Duodenal mucosa (tissue), 2 donors: ENCODE results near the gene CLIC4.
"Not testable (repeated sequence)": the region's sequence is repeated elsewhere in the genome, so short reads cannot be mapped to it uniquely, and the experiment has no call there.

Source experiments
- H3K27ac ChIP-seq: one replicate; pipeline ENCODE4 v1.7.0; 2013; ENCODE audit warnings: low read depth, low read length
- H3K27me3 ChIP-seq, 2 donors: one replicate each; pipeline ENCODE4 v1.7.0; 2013; ENCODE audit warnings: low read length in 2 of 2, control low read depth in 1 of 2; ENCODE audit not compliant: insufficient read depth in 2 of 2, control insufficient read depth in 1 of 2
- H3K36me3 ChIP-seq, 2 donors: one replicate each; pipeline ENCODE4 v1.7.0; 2013; ENCODE audit warnings: low read length in 2 of 2, control low read depth in 1 of 2; ENCODE audit not compliant: insufficient read depth in 2 of 2, control insufficient read depth in 1 of 2
- H3K4me1 ChIP-seq, 2 donors: one replicate each; pipeline ENCODE4 v1.7.0; 2013; ENCODE audit warnings: low read length in 2 of 2, control low read depth in 1 of 2; ENCODE audit not compliant: insufficient read depth in 2 of 2, control insufficient read depth in 1 of 2
- H3K4me3 ChIP-seq, 2 donors: one replicate each; pipeline ENCODE4 v1.7.0; 2013; ENCODE audit warnings: low read length in 2 of 2, low read depth in 1 of 2
- H3K9ac ChIP-seq, 2 donors: one replicate each; pipeline ENCODE4 v1.7.0; 2013; ENCODE audit warnings: low read length in 2 of 2, low read depth in 1 of 2
- H3K9me3 ChIP-seq, 2 donors: one replicate each; pipeline ENCODE4 v1.7.0; 2013; ENCODE audit warnings: low read length in 2 of 2, control low read depth in 1 of 2; ENCODE audit not compliant: control insufficient read depth in 1 of 2

CLIC4 gene

DNA sequence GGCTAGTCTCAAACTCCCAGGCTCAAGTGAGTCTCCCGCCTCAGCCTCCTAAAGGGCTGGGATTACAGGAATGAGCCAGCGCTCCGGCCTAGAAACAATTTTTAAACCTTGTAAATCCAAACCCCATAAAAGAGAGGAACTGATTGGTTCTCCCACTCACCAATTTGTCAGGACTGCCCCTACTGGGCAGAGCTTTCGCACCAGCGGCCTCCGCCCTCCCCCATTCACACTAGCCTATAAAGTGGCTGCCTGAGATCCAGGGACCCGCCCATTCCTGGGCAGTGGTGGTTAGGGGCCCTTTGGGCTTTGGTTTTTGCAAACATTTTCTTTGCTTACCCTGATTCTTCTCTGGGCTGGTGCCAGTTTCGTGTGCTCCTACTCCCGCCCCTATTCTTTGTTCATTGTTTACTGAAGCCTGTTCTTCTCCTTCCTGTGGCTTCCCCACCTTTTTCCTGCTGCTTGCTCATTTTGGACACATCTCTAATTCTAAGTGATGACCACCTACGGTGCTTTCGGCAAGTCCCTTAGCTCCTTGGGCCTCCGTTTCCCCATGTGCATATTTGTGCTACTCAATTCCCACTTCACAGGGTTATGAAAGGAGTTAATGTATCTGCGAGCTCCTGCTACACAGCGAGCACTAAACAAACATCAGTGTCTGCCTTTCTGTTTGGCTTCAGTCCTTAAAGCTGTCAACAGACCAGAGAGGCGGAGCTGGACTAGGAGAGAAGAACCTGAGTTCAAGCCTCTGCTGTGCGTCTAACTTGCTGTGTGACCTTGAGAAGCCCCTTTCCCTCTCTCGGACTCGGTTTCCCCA is 39.8 kb upstream of the CLIC4 start:
- H3K9ac ChIP-seq: peak overlapping the region; percentile 25 to 29
- H3K27ac ChIP-seq: no peak overlapping the region

GRCh38 chr1:24706074-24706389 is 39.2 kb upstream of the CLIC4 start:
- not testable (repeated sequence) for H3K9me3 ChIP-seq, H3K36me3 ChIP-seq, H3K27me3 ChIP-seq, H3K4me1 ChIP-seq, H3K27ac ChIP-seq
- peak overlapping the region; percentile 72 to 73 for H3K4me3 ChIP-seq
- H3K9ac ChIP-seq: peak overlapping the region in 1 of 2 donors; percentile 29

More for the DNA sequence above, 39.8 kb upstream of the CLIC4 start:
- Histone ChIP-seq H3K4me3 (peak overlapping the region; percentile 72 to 73), H3K4me1 (peaks cover 3 to 6% of the 10 kb centered on the region in 2 donors), H3K9me3 (no peaks in the 10 kb centered on the region), H3K27me3 (no peaks in the 10 kb centered on the region), H3K36me3 (no peaks in the 10 kb centered on the region)

DNA sequence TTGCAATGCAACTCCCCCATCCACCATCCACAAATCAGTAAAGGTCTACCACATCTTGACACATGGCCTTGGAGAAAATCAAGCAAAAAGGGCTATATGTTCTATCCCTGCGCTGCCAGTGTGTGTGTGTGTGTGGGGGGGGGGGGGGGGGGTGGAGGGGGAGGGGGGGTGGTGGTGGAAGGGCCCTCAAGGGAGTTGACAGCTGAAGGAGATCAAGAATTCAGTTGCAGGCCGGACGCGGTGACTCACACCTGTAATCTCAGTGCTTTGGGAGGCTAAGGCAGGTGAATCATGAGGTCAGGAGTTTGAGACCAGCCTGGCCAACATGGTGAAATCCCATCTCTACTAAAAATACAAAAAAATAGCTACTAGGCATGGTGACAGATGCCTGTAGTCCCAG is 37.6 kb upstream of the CLIC4 start:
- Histone ChIP-seq H3K27ac (no peak overlapping the region), H3K4me3 (no peak overlapping the region), H3K4me1 (peaks cover 3 to 6% of the 10 kb centered on the region in 2 donors), H3K36me3 (no peaks in the 10 kb centered on the region), H3K9ac (no peak overlapping the region), H3K27me3 (no peaks in the 10 kb centered on the region), H3K9me3 (no peaks in the 10 kb centered on the region)

DNA sequence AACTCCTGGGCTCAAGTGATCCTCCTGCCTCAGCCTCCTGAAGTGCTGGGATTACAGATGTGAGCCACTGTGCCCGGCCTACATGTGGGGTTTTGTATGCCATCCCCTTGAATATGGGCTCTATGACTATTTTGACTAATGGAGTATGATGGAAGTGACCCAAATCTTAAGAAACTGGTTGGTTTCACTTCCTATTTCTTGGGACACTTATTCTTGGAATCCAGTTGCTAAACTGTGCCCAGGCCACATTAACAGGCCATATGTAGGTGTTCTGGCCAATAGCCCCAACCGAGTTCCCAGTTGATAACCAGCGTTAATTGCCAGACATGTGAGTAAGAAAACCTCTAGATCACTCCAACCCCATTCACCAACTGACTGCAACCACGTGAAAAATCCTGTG is 36.3 kb upstream of the CLIC4 start:
- no peaks in the 10 kb centered on the region for H3K9me3 ChIP-seq
- H3K27me3 ChIP-seq: no peaks in the 10 kb centered on the region
- H3K9ac ChIP-seq: no peak overlapping the region
- H3K36me3 ChIP-seq: no peaks in the 10 kb centered on the region
- H3K4me1 ChIP-seq: peaks cover 3 to 6% of the 10 kb centered on the region in 2 donors
- no peak overlapping the region for H3K4me3 ChIP-seq
- H3K27ac ChIP-seq: no peak overlapping the region

- no peaks in the 10 kb centered on the region for H3K9me3 ChIP-seq
- no peak overlapping the region for H3K9ac ChIP-seq
- no peaks in the 10 kb centered on the region for H3K27me3 ChIP-seq
- no peaks in the 10 kb centered on the region for H3K36me3 ChIP-seq
- H3K4me3 ChIP-seq: no peak overlapping the region
- H3K27ac ChIP-seq: no peak overlapping the region
- H3K4me1 ChIP-seq: peaks cover 3 to 6% of the 10 kb centered on the region in 2 donors
Observed at GRCh38 chr1:24709791-24710441, 35.3 kb upstream of the CLIC4 start.

DNA sequence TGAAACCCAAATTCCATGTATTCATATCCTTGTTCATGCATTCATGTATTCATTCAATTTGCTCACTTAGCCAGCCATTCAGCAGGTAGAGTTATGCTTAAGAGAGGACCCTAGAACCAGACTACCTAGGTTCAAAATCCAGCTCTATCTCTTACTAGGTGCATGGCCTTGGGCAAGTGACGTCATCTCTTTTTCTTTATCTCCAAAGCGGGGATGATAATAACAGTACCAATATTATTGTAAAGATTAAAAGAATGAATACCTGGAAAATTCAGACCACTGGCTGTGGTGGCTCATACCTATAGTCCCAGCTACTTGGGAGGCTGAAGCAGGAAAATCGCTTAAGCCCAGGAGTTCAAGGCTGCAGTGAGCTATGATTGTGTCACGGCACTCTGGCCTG is 33.9 kb upstream of the CLIC4 start:
- Histone ChIP-seq H3K4me1 (no peaks in the 10 kb centered on the region), H3K27me3 (no peaks in the 10 kb centered on the region), H3K9me3 (no peaks in the 10 kb centered on the region), H3K4me3 (no peak overlapping the region), H3K36me3 (no peaks in the 10 kb centered on the region), H3K9ac (no peak overlapping the region), H3K27ac (no peak overlapping the region)

DNA sequence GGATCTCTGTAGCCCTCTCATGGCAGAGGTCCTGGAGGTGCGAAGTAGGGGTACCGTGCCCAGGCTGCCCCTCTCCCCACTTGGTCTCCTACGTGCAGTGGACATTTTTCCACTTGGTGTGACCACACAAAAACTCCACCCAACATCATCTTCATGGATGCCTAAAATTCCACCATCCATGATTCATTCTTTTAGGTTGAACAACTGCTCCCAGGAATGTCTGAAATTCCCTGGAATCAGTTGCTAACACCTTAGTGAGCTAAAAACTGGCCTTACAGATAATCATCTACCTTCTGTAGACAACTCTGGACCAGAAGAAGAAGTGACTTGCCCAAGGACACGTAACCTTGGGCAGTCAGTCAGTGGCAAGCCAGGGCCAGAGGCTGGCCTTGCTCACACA is 32.1 kb upstream of the CLIC4 start:
- no peak overlapping the region for H3K9ac ChIP-seq
- no peaks in the 10 kb centered on the region for H3K4me1 ChIP-seq
- H3K9me3 ChIP-seq: no peaks in the 10 kb centered on the region
- no peaks in the 10 kb centered on the region for H3K27me3 ChIP-seq
- no peak overlapping the region for H3K27ac ChIP-seq
- H3K36me3 ChIP-seq: no peaks in the 10 kb centered on the region
- H3K4me3 ChIP-seq: no peak overlapping the region

DNA sequence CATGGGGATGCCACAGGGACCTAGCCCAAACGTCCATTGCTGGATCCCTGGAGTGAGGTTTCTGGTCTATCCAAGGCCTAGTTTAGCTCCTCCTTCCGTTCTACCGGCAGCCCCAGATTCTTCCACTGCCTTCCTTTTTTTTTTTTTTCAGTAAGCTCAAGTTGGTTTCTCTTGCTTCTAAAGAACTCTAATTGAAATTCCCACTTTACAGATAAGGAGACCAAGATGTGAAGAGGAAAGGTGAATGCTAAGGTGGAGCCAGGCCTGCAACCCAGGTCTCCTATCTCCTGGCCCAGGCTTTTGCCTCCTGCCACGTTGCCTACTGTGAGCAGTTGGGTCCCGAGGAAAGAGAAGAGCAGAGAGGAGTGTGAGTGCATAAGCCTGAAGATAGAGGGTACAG is 31.5 kb upstream of the CLIC4 start:
- H3K27me3 ChIP-seq: no peaks in the 10 kb centered on the region
- H3K4me1 ChIP-seq: no peaks in the 10 kb centered on the region
- H3K27ac ChIP-seq: no peak overlapping the region
- no peak overlapping the region for H3K9ac ChIP-seq
- no peaks in the 10 kb centered on the region for H3K36me3 ChIP-seq
- H3K9me3 ChIP-seq: no peaks in the 10 kb centered on the region
- no peak overlapping the region for H3K4me3 ChIP-seq

DNA sequence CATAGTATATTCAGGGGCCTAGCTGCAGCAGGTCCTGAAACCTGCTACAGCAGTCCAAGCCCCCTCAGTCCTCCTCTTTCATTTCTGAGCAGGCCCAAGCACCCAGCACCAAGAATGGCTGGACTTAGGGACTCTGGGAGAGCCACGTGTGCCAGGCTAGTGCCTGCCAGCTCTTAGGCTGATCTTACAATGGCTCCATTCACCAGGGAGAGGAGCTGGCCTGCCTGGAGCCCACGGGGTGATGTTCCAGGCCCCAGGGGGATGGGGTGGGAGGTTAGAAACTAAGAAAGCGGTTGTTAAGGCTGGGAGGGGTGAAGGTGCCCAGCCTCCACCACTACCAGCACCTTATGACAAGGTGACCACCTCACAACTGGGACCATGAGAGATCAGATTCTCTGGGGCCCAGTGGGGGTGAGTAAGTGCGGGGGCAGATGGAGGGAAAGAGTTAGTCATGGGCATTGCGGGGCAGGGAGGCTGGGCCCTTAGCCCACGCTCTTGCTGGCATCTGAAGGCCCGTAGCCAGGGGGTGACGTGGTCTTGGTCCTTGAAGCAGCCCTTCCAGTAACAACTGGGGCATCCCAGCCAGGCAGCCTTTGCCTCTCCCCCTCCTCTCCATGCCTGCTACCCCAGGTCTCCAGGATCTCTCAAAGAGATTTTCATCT is 30.3 kb upstream of the CLIC4 start:
- Histone ChIP-seq H3K36me3 (no peaks in the 10 kb centered on the region), H3K9ac (no peak overlapping the region), H3K27me3 (no peaks in the 10 kb centered on the region), H3K4me1 (no peaks in the 10 kb centered on the region), H3K9me3 (no peaks in the 10 kb centered on the region), H3K4me3 (no peak overlapping the region), H3K27ac (no peak overlapping the region)

DNA sequence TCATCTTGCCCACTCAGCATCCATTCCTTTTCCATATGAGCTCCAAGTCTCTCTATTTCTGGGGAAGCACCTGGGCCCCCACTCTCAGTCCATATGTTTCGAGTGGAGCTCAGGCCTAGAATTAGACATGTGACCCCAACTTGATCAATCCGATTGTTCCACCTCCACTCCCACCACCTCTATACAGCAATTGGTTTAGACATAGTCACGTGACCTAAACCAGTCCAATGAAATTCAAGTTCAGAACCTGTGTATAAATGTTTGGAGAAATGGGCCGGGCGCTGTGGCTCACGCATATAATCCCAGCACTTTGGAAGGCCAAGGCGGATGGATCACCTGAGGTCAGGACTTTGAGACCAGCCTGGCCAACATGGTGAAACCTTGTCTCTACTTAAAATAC is 29.6 kb upstream of the CLIC4 start:
- no peak overlapping the region for H3K27ac ChIP-seq
- H3K4me1 ChIP-seq: no peaks in the 10 kb centered on the region
- H3K4me3 ChIP-seq: no peak overlapping the region
- no peaks in the 10 kb centered on the region for H3K36me3 ChIP-seq
- H3K9ac ChIP-seq: no peak overlapping the region
- no peaks in the 10 kb centered on the region for H3K9me3 ChIP-seq
- no peaks in the 10 kb centered on the region for H3K27me3 ChIP-seq
